GM12878 (cell line): Measurements from ENCODE around the gene IGFL3. TPM values are rescaled to one million over a fixed set of nuclear protein-coding genes. Genes with fewer than 3 reads are reported as not detected.

ENCODE experiments used
- ATAC-seq: fragments of 200-7000 bp; cut with Tn5 transposase; 3 replicates; pipeline ENCODE4 v1.9.1; 2020; ENCODE audit warnings: mild to moderate bottlenecking, moderate library complexity
- BruUV-seq: library from RNA; stranded (reverse); fragments of 400-500 nt; replicated peaks from 2 replicates; lab custom pipeline; 2021; lab: Mats Ljungman, UMichigan
- CTCF ChIA-PET: fragments of 300-600 bp; sonication (Branson Sonifier 250); formaldehyde crosslinking; extraction: SDS; loops from one replicate; lab custom pipeline; 2021; ENCODE audit warnings: inconsistent platforms; lab: Yijun Ruan, JAX
- POLR2A ChIA-PET: fragments of 350-600 bp; formaldehyde crosslinking; extraction: SDS; loops from one replicate; lab custom pipeline; 2021; ENCODE audit warnings: inconsistent platforms; lab: Charles Lee
- RAD21 ChIA-PET: fragments of 300-600 bp; sonication (Branson Sonifier 250); formaldehyde crosslinking; loops from one replicate; lab custom pipeline; 2023; ENCODE audit warnings: antibody characterized with exemption; ENCODE audit not compliant: unreplicated experiment; lab: Charles Lee
- SMC1A ChIA-PET: fragments of 300-600 bp; sonication (Branson Sonifier 250); formaldehyde crosslinking; loops from one replicate; lab custom pipeline; 2023; ENCODE audit not compliant: unreplicated experiment, uncharacterized antibody; lab: Charles Lee
- DNase-seq: peaks from one replicate; pipeline ENCODE4 v3.0.0-alpha.2; 2011; ENCODE audit warnings: low read depth, low spot score
- FAIRE-seq: peaks from 3 replicates; lab custom pipeline; 2011; peaks lifted over from hg19 to GRCh38; lab: Jason Lieb, UNC
- H2AFZ ChIP-seq: 2 replicates; pipeline ENCODE4 v1.6.0; 2011; ENCODE audit warnings: low read depth, low read length, control low read depth; ENCODE audit not compliant: control insufficient read depth
- H3K27ac ChIP-seq: 2 replicates; pipeline ENCODE4 v1.5.1; 2011; ENCODE audit warnings: control low read depth; ENCODE audit not compliant: control insufficient read depth, insufficient read depth
- H3K27me3 ChIP-seq, 2 experiments: replicated peaks in 1 of 2; 2 replicates each; pipeline versions ENCODE4 v1.6.0 to v1.6.1; 2011; ENCODE audit warnings: low read length in 1 of 2; ENCODE audit not compliant: control insufficient read depth in 2 of 2, insufficient read depth in 2 of 2
- H3K36me3 ChIP-seq, 2 experiments: 2 replicates each; pipeline ENCODE4 v1.5.1; 2011; ENCODE audit warnings: low read length in 1 of 2; ENCODE audit not compliant: control insufficient read depth in 2 of 2, insufficient read depth in 2 of 2
- H3K4me1 ChIP-seq: 2 replicates; pipeline ENCODE4 v1.6.1; 2011; ENCODE audit warnings: mild to moderate bottlenecking, low read length, moderate library complexity, mixed read lengths; ENCODE audit not compliant: control insufficient read depth, insufficient read depth
- H3K4me2 ChIP-seq: 2 replicates; pipeline ENCODE4 v1.6.0; 2011; ENCODE audit warnings: control low read depth; ENCODE audit not compliant: control insufficient read depth, insufficient read depth
- H3K4me3 ChIP-seq: fragments of 200-600 bp; sonication (generic); 2 replicates; pipeline ENCODE4 v1.5.1; 2016
- H3K79me2 ChIP-seq: 2 replicates; pipeline ENCODE4 v1.6.0; 2011; ENCODE audit warnings: low read length; ENCODE audit not compliant: control insufficient read depth, insufficient read depth
- H3K9ac ChIP-seq: 2 replicates; pipeline ENCODE4 v1.8.0; 2011; ENCODE audit warnings: low read length, control low read depth, mixed read lengths; ENCODE audit not compliant: control insufficient read depth, insufficient read depth
- H3K9me3 ChIP-seq: replicated peaks from 3 replicates; pipeline ENCODE4 v1.5.1; 2011; ENCODE audit warnings: mild to moderate bottlenecking, low read length; ENCODE audit not compliant: control insufficient read depth, insufficient read depth
- H4K20me1 ChIP-seq: 2 replicates; pipeline ENCODE4 v1.6.0; 2011; ENCODE audit not compliant: control insufficient read depth, insufficient read depth
- ATF7 ChIP-seq: fragments of 450-650 bp; IDR thresholded peaks from 2 replicates; pipeline ENCODE4 v1.6.1; 2016; ENCODE audit warnings: low read depth, mild to moderate bottlenecking
- DPF2 ChIP-seq: fragments of 450-650 bp; IDR thresholded peaks from 2 replicates; pipeline ENCODE4 v1.6.1; 2017; ENCODE audit warnings: mild to moderate bottlenecking
- MEF2A ChIP-seq: IDR thresholded peaks from 2 replicates; pipeline ENCODE4 v1.6.1; 2011; ENCODE audit warnings: low read depth, mild to moderate bottlenecking, low read length, moderate library complexity; ENCODE audit not compliant: insufficient read depth
- MYB ChIP-seq: fragments of 150-350 bp; IDR thresholded peaks from 2 replicates; pipeline ENCODE4 v1.6.1; 2014; ENCODE audit warnings: mild to moderate bottlenecking, low read depth, low read length, borderline replicate concordance
- POLR2AphosphoS2 ChIP-seq: IDR thresholded peaks from 2 replicates; pipeline ENCODE4 v1.6.1; 2011; ENCODE audit warnings: low read depth, mild to moderate bottlenecking, low read length, improper control_type of control experiment, moderate library complexity
- RB1 ChIP-seq: fragments of 450-650 bp; formaldehyde crosslinking; IDR thresholded peaks from 2 replicates; pipeline ENCODE4 v1.6.1; 2017; ENCODE audit warnings: mild to moderate bottlenecking, borderline replicate concordance
- RBBP5 ChIP-seq: fragments of 200-600 bp; sonication (generic); conservative IDR thresholded peaks from 2 replicates; pipeline ENCODE4 v1.6.1; 2016
- REST ChIP-seq: IDR thresholded peaks from 2 replicates; pipeline ENCODE4 v1.6.1; 2012; ENCODE audit warnings: mild to moderate bottlenecking, low read depth, low read length
- SREBF1 ChIP-seq: IDR thresholded peaks from 2 replicates; pipeline ENCODE4 v1.6.1; 2012; ENCODE audit warnings: mild to moderate bottlenecking, low read length
- YY1 ChIP-seq: IDR thresholded peaks from 2 replicates; pipeline ENCODE4 v1.6.1; 2011; ENCODE audit warnings: low read depth, mild to moderate bottlenecking, low read length
- WGBS: methylation state at CpG from one replicate; pipeline ENCODE4 v1.1.6; 2016; ENCODE audit warnings: low lambda C conversion rate; ENCODE audit not compliant: insufficient replicate concordance, insufficient coverage; ENCODE audit errors: missing lambda C conversion rate; 5-methylcytosine and 5-hydroxymethylcytosine counted together
- in situ Hi-C: fragments of 300-500 bp; cut with MboI; formaldehyde crosslinking; loops from 9 replicates; pipeline ENCODE4 v1.14.3; 2018; ENCODE audit warnings: mixed read lengths
- intact Hi-C: fragments of 100-400 bp; cut with micrococcal nuclease; formaldehyde crosslinking; loops from one replicate; pipeline ENCODE4 v1.14.2; 2022; ENCODE audit not compliant: unreplicated experiment
- polyA plus RNA-seq, 11 experiments: library from polyadenylated mRNA; depleted of rRNA in 4 of 11; unstranded in 6 of 11; stranded (reverse) in 5 of 11; fragments of >200 nt; fragmentation: Nextera tagmentation in 4 of 11; fragmentation: Illumina TruSeq in 1 of 11; extraction: Ambion mirVana in 4 of 11; extraction: Trizol in 1 of 11; gene quantifications; 1 replicate in 1 of 11; 2 replicates in 10 of 11; pipeline versions ENCODE4 v1.2.1 to v1.2.3, GENCODE V29; 2011 to 2016; ENCODE audit warnings: inconsistent platforms in 2 of 11, missing spikeins in 2 of 11, low read depth in 1 of 11
- total RNA-seq, 4 experiments: library from RNA; depleted of rRNA in 3 of 4; stranded (reverse); fragments of >200 nt in 3 of 4; fragmentation: Illumina TruSeq in 1 of 4; extraction: Trizol in 1 of 4; gene quantifications; 2 replicates each; pipeline versions ENCODE4 v1.2.1 to v1.2.3, GENCODE V29; 2013 to 2021
- TF ChIP-seq, protein P1 (sequence below): IDR thresholded peaks from 2 replicates; pipeline ENCODE4 v1.6.1; 2012; ENCODE audit warnings: low read length, inconsistent platforms
- TF ChIP-seq, protein P2 (sequence below): fragments of 150-350 bp; IDR thresholded peaks from 2 replicates; pipeline ENCODE4 v1.6.1; 2014; ENCODE audit warnings: mild to moderate bottlenecking, low read depth, low read length
- TF ChIP-seq, protein P3 (sequence below): fragments of 450-650 bp; IDR thresholded peaks from 2 replicates; pipeline ENCODE4 v1.6.1; 2017; ENCODE audit warnings: low read depth, mild to moderate bottlenecking, moderate library complexity

Gene IGFL3
- total and polyA plus RNA-seq, 10 of the 15 experiments (the other 5 are each of a cell fraction or from before 2014, with no cell fraction given) = not detected

GRCh38 chr19:46112527-46112926 is 12.0 kb downstream of the IGFL3 start:
- Histone ChIP-seq H3K4me3 (no peak overlapping the region), H3K27ac (no peak overlapping the region), H3K27me3 (no peaks in the 10 kb centered on the region; a peak in 1 of 4 replicates), H3K4me2 (no peak overlapping the region), H3K9me3 (no peaks in the 10 kb centered on the region), H2AFZ (no peak overlapping the region), H3K4me1 (peaks cover 4% of the 10 kb centered on the region; the same call in 1 of the 2 replicates), H3K79me2 (no peaks in the 10 kb centered on the region), H4K20me1 (no peaks in the 10 kb centered on the region), H3K36me3 (no peaks in the 10 kb centered on the region), H3K9ac (no peak overlapping the region)
- intact Hi-C loops (no loop called here), in situ Hi-C loops (no loop called here)
- no TSS peak for BruUV-seq
- RAD21 ChIA-PET = no interaction called here
- TF ChIP-seq, protein P1, sequence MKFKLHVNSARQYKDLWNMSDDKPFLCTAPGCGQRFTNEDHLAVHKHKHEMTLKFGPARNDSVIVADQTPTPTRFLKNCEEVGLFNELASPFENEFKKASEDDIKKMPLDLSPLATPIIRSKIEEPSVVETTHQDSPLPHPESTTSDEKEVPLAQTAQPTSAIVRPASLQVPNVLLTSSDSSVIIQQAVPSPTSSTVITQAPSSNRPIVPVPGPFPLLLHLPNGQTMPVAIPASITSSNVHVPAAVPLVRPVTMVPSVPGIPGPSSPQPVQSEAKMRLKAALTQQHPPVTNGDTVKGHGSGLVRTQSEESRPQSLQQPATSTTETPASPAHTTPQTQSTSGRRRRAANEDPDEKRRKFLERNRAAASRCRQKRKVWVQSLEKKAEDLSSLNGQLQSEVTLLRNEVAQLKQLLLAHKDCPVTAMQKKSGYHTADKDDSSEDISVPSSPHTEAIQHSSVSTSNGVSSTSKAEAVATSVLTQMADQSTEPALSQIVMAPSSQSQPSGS = no peak
- TF ChIP-seq REST (no peak), SREBF1 (no peak), MYB (no peak), ATF7 (no peak), MEF2A (no peak), RB1 (no peak), YY1 (no peak), RBBP5 (no peak), POLR2AphosphoS2 (no peak), DPF2 (no peak)
- TF ChIP-seq, protein P2, sequence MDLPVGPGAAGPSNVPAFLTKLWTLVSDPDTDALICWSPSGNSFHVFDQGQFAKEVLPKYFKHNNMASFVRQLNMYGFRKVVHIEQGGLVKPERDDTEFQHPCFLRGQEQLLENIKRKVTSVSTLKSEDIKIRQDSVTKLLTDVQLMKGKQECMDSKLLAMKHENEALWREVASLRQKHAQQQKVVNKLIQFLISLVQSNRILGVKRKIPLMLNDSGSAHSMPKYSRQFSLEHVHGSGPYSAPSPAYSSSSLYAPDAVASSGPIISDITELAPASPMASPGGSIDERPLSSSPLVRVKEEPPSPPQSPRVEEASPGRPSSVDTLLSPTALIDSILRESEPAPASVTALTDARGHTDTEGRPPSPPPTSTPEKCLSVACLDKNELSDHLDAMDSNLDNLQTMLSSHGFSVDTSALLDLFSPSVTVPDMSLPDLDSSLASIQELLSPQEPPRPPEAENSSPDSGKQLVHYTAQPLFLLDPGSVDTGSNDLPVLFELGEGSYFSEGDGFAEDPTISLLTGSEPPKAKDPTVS = no peak
- TF ChIP-seq, protein P3, sequence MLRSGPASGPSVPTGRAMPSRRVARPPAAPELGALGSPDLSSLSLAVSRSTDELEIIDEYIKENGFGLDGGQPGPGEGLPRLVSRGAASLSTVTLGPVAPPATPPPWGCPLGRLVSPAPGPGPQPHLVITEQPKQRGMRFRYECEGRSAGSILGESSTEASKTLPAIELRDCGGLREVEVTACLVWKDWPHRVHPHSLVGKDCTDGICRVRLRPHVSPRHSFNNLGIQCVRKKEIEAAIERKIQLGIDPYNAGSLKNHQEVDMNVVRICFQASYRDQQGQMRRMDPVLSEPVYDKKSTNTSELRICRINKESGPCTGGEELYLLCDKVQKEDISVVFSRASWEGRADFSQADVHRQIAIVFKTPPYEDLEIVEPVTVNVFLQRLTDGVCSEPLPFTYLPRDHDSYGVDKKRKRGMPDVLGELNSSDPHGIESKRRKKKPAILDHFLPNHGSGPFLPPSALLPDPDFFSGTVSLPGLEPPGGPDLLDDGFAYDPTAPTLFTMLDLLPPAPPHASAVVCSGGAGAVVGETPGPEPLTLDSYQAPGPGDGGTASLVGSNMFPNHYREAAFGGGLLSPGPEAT = no peak
- FAIRE-seq = no peak
- POLR2A ChIA-PET = no interaction called here
- no peak for ATAC-seq
- no peak for DNase-seq
- CTCF ChIA-PET = interaction anchor here (0.9 to 1.7 kb wide), 2 partner anchors 16 to 30 kb away, joined by 3 to 5 read pairs; no protein-coding TSS in a partner anchor
- WGBS = 0% methylated on average over 2 of the region's 2 CpGs
- SMC1A ChIA-PET = no interaction called here
